ENCODE results near the gene GSE1.

Gene GSE1

GRCh38 chr16:85718153-85718477 lies 105.0 kb downstream of the GSE1 start:
- H3K9me2 ChIP-seq (replicated peaks; ENCODE audit: control insufficient read depth, low read length) = no peaks in the 10 kb centered on the region
- peaks cover 4% of the 10 kb centered on the region; the same call in 1 of the 2 replicates for H3F3A ChIP-seq (ENCODE audit: control insufficient read depth, insufficient read depth)
- H3K4me3 ChIP-seq (ENCODE audit: low read length) = no peak overlapping the region
- H3K9me3 ChIP-seq (ENCODE audit: control insufficient read depth, insufficient read depth, low read length) = no peaks in the 10 kb centered on the region
- H3K4me2 ChIP-seq (ENCODE audit: low read length) = no peak overlapping the region
- H3K79me2 ChIP-seq (ENCODE audit: control insufficient read depth, low read length) = no peaks in the 10 kb centered on the region
- no peak overlapping the region for H3K27ac ChIP-seq (ENCODE audit: low read depth, low read length)
- H3K36me3 ChIP-seq (ENCODE audit: control insufficient read depth, low read length) = no peaks in the 10 kb centered on the region
- peaks cover 10% of the 10 kb centered on the region; the same call in 1 of the 2 replicates for H4K20me1 ChIP-seq (ENCODE audit: control insufficient read depth, insufficient read depth, low read depth, low read length)
- no peak for TF ChIP-seq CTCF (IDR thresholded peaks at IDR 0.05; ENCODE audit: low read depth, low read length, poor library complexity, severe bottlenecking)
- no peak for TF ChIP-seq EZH2phosphoT487 (IDR thresholded peaks at IDR 0.05; ENCODE audit: borderline replicate concordance, low read length)
- peaks cover 26% of the 10 kb centered on the region for H3K27me3 ChIP-seq (ENCODE audit: control insufficient read depth, low read length)
- peaks cover 18% of the 10 kb centered on the region for H3K4me1 ChIP-seq (ENCODE audit: control insufficient read depth, low read length)

- no peak overlapping the region for H3K4me3 ChIP-seq (ENCODE audit: low read length)
- H3K9me3 ChIP-seq (ENCODE audit: control insufficient read depth, insufficient read depth, low read length) = no peaks in the 10 kb centered on the region
- H3K79me2 ChIP-seq (ENCODE audit: control insufficient read depth, low read length) = no peaks in the 10 kb centered on the region
- H3K27me3 ChIP-seq (ENCODE audit: control insufficient read depth, low read length) = peaks cover 26% of the 10 kb centered on the region
- H3K36me3 ChIP-seq (ENCODE audit: control insufficient read depth, low read length) = no peaks in the 10 kb centered on the region
- peak; percentile 94 for TF ChIP-seq CTCF (IDR thresholded peaks at IDR 0.05; ENCODE audit: low read depth, low read length, poor library complexity, severe bottlenecking)
- no peak for TF ChIP-seq EZH2phosphoT487 (IDR thresholded peaks at IDR 0.05; ENCODE audit: borderline replicate concordance, low read length)
- no peaks in the 10 kb centered on the region for H3K9me2 ChIP-seq (replicated peaks; ENCODE audit: control insufficient read depth, low read length)
- H3K27ac ChIP-seq (ENCODE audit: low read depth, low read length) = no peak overlapping the region
- H3F3A ChIP-seq (ENCODE audit: control insufficient read depth, insufficient read depth) = peaks cover 4% of the 10 kb centered on the region; the same call in 1 of the 2 replicates
- peaks cover 10% of the 10 kb centered on the region; the same call in 1 of the 2 replicates for H4K20me1 ChIP-seq (ENCODE audit: control insufficient read depth, insufficient read depth, low read depth, low read length)
- peak overlapping the region; percentile 2; the same call in 1 of the 2 replicates for H3K4me2 ChIP-seq (ENCODE audit: low read length)
- H3K4me1 ChIP-seq (ENCODE audit: control insufficient read depth, low read length) = peaks cover 18% of the 10 kb centered on the region
Measured at GRCh38 chr16:85718682-85719081, 105.6 kb downstream of the GSE1 start.

GRCh38 chr16:85719605-85720301 lies 106.6 kb downstream of the GSE1 start:
- no peaks in the 10 kb centered on the region for H3K9me2 ChIP-seq (replicated peaks; ENCODE audit: control insufficient read depth, low read length)
- no peak overlapping the region for H3K27ac ChIP-seq (ENCODE audit: low read depth, low read length)
- peaks cover 18% of the 10 kb centered on the region for H3K4me1 ChIP-seq (ENCODE audit: control insufficient read depth, low read length)
- H3K4me3 ChIP-seq (ENCODE audit: low read length) = no peak overlapping the region
- no peaks in the 10 kb centered on the region for H3K9me3 ChIP-seq (ENCODE audit: control insufficient read depth, insufficient read depth, low read length)
- no peaks in the 10 kb centered on the region for H3K79me2 ChIP-seq (ENCODE audit: control insufficient read depth, low read length)
- H3K36me3 ChIP-seq (ENCODE audit: control insufficient read depth, low read length) = no peaks in the 10 kb centered on the region
- no peak for TF ChIP-seq EZH2phosphoT487 (IDR thresholded peaks at IDR 0.05; ENCODE audit: borderline replicate concordance, low read length)
- TF ChIP-seq CTCF (IDR thresholded peaks at IDR 0.05; ENCODE audit: low read depth, low read length, poor library complexity, severe bottlenecking) = no peak
- peaks cover 10% of the 10 kb centered on the region; the same call in 1 of the 2 replicates for H4K20me1 ChIP-seq (ENCODE audit: control insufficient read depth, insufficient read depth, low read depth, low read length)
- H3K4me2 ChIP-seq (ENCODE audit: low read length) = no peak overlapping the region
- peaks cover 4% of the 10 kb centered on the region; the same call in 1 of the 2 replicates for H3F3A ChIP-seq (ENCODE audit: control insufficient read depth, insufficient read depth)
- peaks cover 26% of the 10 kb centered on the region for H3K27me3 ChIP-seq (ENCODE audit: control insufficient read depth, low read length)

All from DOHH2 (cell line).